Endothelial cell of umbilical vein (primary cell): ENCODE results near the gene PRMT1. TPM values are rescaled to one million over a fixed set of nuclear protein-coding genes. Genes with fewer than 3 reads are reported as not detected.

ENCODE experiments used
- BruUV-seq: library from RNA; stranded (reverse); fragments of 400-500 nt; replicated peaks from 2 replicates; lab custom pipeline; 2021; lab: Mats Ljungman, UMichigan
- CTCF ChIA-PET: fragments of 300-600, 350-600 bp; sonication (Branson Sonifier 250); formaldehyde crosslinking; loops from one replicate; lab custom pipeline; 2021; ENCODE audit warnings: antibody characterized with exemption, inconsistent platforms; lab: Charles Lee
- POLR2A ChIA-PET: fragments of 300-600, 350-600 bp; sonication (Branson Sonifier 250); formaldehyde crosslinking; loops from one replicate; lab custom pipeline; 2021; ENCODE audit warnings: antibody characterized with exemption, inconsistent platforms; lab: Charles Lee
- DNase-seq: peaks from one replicate; pipeline ENCODE4 v3.0.0-alpha.2; 2011; ENCODE audit warnings: low read depth, low spot score
- FAIRE-seq: peaks from 2 replicates; lab custom pipeline; 2011; peaks lifted over from hg19 to GRCh38; lab: Jason Lieb, UNC
- H2AFZ ChIP-seq: 2 replicates; pipeline ENCODE4 v1.6.0; 2012; ENCODE audit warnings: low read depth, low read length, control low read depth, inconsistent platforms
- H3K27ac ChIP-seq: 2 replicates; pipeline ENCODE4 v1.5.1; 2011; ENCODE audit warnings: low read depth, mild to moderate bottlenecking, control low read depth, low read length, moderate library complexity; ENCODE audit not compliant: insufficient read depth
- H3K27me3 ChIP-seq, 2 experiments: 2 replicates each; pipeline versions ENCODE4 v1.6.0 to v1.6.1; 2011; ENCODE audit warnings: low read length in 2 of 2, mixed read lengths in 1 of 2; ENCODE audit not compliant: control insufficient read depth in 2 of 2, insufficient read depth in 2 of 2
- H3K36me3 ChIP-seq, 2 experiments: 2 replicates in 1 of 2; 3 replicates in 1 of 2; pipeline ENCODE4 v1.5.1; 2011; ENCODE audit warnings: low read length in 2 of 2, mild to moderate bottlenecking in 1 of 2, moderate library complexity in 1 of 2; ENCODE audit not compliant: control insufficient read depth in 2 of 2, insufficient read depth in 2 of 2; ENCODE audit errors: extremely low read depth in 1 of 2
- H3K4me1 ChIP-seq: 3 replicates; pipeline ENCODE4 v1.5.1; 2011; ENCODE audit warnings: mild to moderate bottlenecking, low read length; ENCODE audit not compliant: control insufficient read depth, insufficient read depth; ENCODE audit errors: extremely low read depth
- H3K4me2 ChIP-seq: 2 replicates; pipeline ENCODE4 v1.6.1; 2011; ENCODE audit warnings: low read length, control low read depth, mixed read lengths; ENCODE audit not compliant: insufficient read depth
- H3K4me3 ChIP-seq, 3 experiments: fragments of 200-600 bp in 1 of 3; sonication (generic), shearing (Covaris generic) in 1 of 3; replicated peaks in 1 of 3; 2 replicates each; pipeline ENCODE4 v1.5.1; 2011 to 2016; ENCODE audit warnings: control low read depth in 3 of 3, low read length in 3 of 3, mild to moderate bottlenecking in 2 of 3, inconsistent platforms in 1 of 3, low read depth in 1 of 3, moderate library complexity in 1 of 3; ENCODE audit not compliant: insufficient read depth in 1 of 3
- H3K79me2 ChIP-seq: 2 replicates; pipeline ENCODE4 v1.6.0; 2012; ENCODE audit warnings: low read length, inconsistent platforms; ENCODE audit not compliant: control insufficient read depth, insufficient read depth
- H3K9ac ChIP-seq: replicated peaks from 2 replicates; pipeline ENCODE3; 2011; ENCODE audit warnings: low read length, control low read depth; ENCODE audit not compliant: insufficient read depth; ENCODE audit errors: extremely low read depth
- H3K9me1 ChIP-seq: replicated peaks from 3 replicates; pipeline ENCODE4 v1.6.0; 2011; ENCODE audit warnings: mild to moderate bottlenecking, low read length; ENCODE audit not compliant: control insufficient read depth, insufficient read depth; ENCODE audit errors: extremely low read depth
- H3K9me3 ChIP-seq: replicated peaks from 2 replicates; pipeline ENCODE4 v1.5.1; 2012; ENCODE audit warnings: low read length, inconsistent platforms; ENCODE audit not compliant: control insufficient read depth, insufficient read depth
- H4K20me1 ChIP-seq: replicated peaks from 2 replicates; pipeline ENCODE3; 2011; ENCODE audit warnings: mild to moderate bottlenecking, low read length; ENCODE audit not compliant: control insufficient read depth, insufficient read depth; ENCODE audit errors: extremely low read depth
- CTCF ChIP-seq, 2 donors: IDR thresholded peaks; 1 replicate in 1 of 2; 2 replicates in 1 of 2; pipeline ENCODE4 v1.5.1; 2011; ENCODE audit warnings: low read length in 2 of 2, mild to moderate bottlenecking in 2 of 2, moderate library complexity in 2 of 2, control low read depth in 1 of 2, inconsistent platforms in 1 of 2, low read depth in 1 of 2; ENCODE audit not compliant: insufficient read depth in 1 of 2; ENCODE audit errors: extremely low read depth in 1 of 2
- GATA2 ChIP-seq: IDR thresholded peaks from 2 replicates; pipeline ENCODE4 v1.7.0; 2011; ENCODE audit warnings: low read depth, mild to moderate bottlenecking, moderate library complexity, mixed read lengths, low read length; ENCODE audit not compliant: insufficient read length, insufficient read depth
- MYC ChIP-seq: IDR thresholded peaks from one replicate; pipeline ENCODE4 v1.6.1; 2011; ENCODE audit warnings: mild to moderate bottlenecking, low read depth, low read length
- POLR2A ChIP-seq: IDR thresholded peaks from 2 replicates; pipeline ENCODE4 v1.6.1; 2012; ENCODE audit warnings: low read depth, mild to moderate bottlenecking, control low read depth, low read length
- POLR2AphosphoS5 ChIP-seq: IDR thresholded peaks from 2 replicates; pipeline ENCODE4 v1.6.1; 2012; ENCODE audit warnings: low read depth, mild to moderate bottlenecking, control low read depth, low read length, moderate library complexity; ENCODE audit not compliant: insufficient read depth
- dilution Hi-C: fragments of 300-500 bp; cut with MboI; formaldehyde crosslinking; loops from one replicate; pipeline ENCODE4 v1.15.0; 2019; ENCODE audit warnings: low sequenced_read_pairs; ENCODE audit not compliant: extremely low pct_ligation_motif_present
- intact Hi-C: fragments of 100-400 bp; cut with micrococcal nuclease; formaldehyde crosslinking; loops from one replicate; pipeline ENCODE4 v1.10.0; 2022
- polyA plus RNA-seq, 4 experiments: library from polyadenylated mRNA; depleted of rRNA in 3 of 4; stranded (reverse) in 3 of 4; unstranded in 1 of 4; fragments of >200 nt; gene quantifications; 2 replicates each; pipeline versions ENCODE4 v1.2.1 to v1.2.3, GENCODE V29; 2011 to 2012; ENCODE audit warnings: missing spikeins in 1 of 4
- total RNA-seq: library from RNA; stranded (reverse); gene quantifications from 2 replicates; pipeline ENCODE4 v1.2.3, GENCODE V29; 2021

PRMT1 gene
- total and polyA plus RNA-seq, 2 donors (not counting 3 experiments of a cell fraction or from before 2014, with no cell fraction given), result 242 to 542 TPM

- FAIRE-seq (no peak), DNase-seq (no peak)
- BruUV-seq, result no TSS peak
- H3K9ac ChIP-seq, result no peak overlapping the region
- H2AFZ ChIP-seq, result no peak overlapping the region
- intact Hi-C loops, result no loop called here
- H4K20me1 ChIP-seq, result no peaks in the 10 kb centered on the region
- H3K4me1 ChIP-seq, result no peaks in the 10 kb centered on the region
- CTCF ChIA-PET, result no interaction called here
- no peak overlapping the region for H3K4me2 ChIP-seq
- H3K4me3 ChIP-seq, result no peak overlapping the region
- dilution Hi-C loops, result no loop called here
- H3K79me2 ChIP-seq, result peaks cover 7% of the 10 kb centered on the region
- H3K27me3 ChIP-seq, result no peaks in the 10 kb centered on the region
- H3K27ac ChIP-seq, result no peak overlapping the region
- POLR2A ChIA-PET, result no interaction called here
- no peaks in the 10 kb centered on the region for H3K9me1 ChIP-seq
- peaks cover 14 to 56% of the 10 kb centered on the region in 2 experiments for H3K36me3 ChIP-seq
- H3K9me3 ChIP-seq, result no peaks in the 10 kb centered on the region
- TF ChIP-seq CTCF (IDR thresholded peaks at IDR 0.05; ENCODE audit: extremely low read depth in 1 of 2, insufficient read depth in 1 of 2, low read depth in 1 of 2, low read length in 2 of 2) (no peak), GATA2 (no peak), POLR2A (no peak), POLR2AphosphoS5 (no peak), MYC (no peak)
Measured at GRCh38 chr19:49651820-49652550, 25.1 kb upstream of the PRMT1 start.
